GM10847 (cell line): ENCODE data around the gene NXN.

Source experiments
- POLR2A ChIP-seq: IDR thresholded peaks from 2 replicates; pipeline ENCODE4 v1.6.1; 2011; ENCODE audit not compliant: insufficient read length; ENCODE audit errors: extremely low read depth

Gene NXN

GRCh38 chr17:781805-782731 lies 197.5 kb downstream of the NXN start, which contains the start of the genes GLOD4 and MRM3:
Gene GLOD4, minus strand, starts transcription at chr17:782280. Its CDS starts 25 bp downstream, at chr17:782255.
Gene MRM3, plus strand, starts transcription at chr17:782353. Its CDS starts 26 bp downstream, at chr17:782379.
- peak; percentile 88 for TF ChIP-seq POLR2A

GRCh38 chr17:778096-778495 lies 201.5 kb downstream of the NXN start:
- TF ChIP-seq POLR2A = no peak

GRCh38 chr17:774313-774584 lies 205.3 kb downstream of the NXN start:
- TF ChIP-seq POLR2A = no peak

- TF ChIP-seq POLR2A = no peak
Measured at GRCh38 chr17:773467-774312, 205.9 kb downstream of the NXN start.

- TF ChIP-seq POLR2A = no peak
Measured at GRCh38 chr17:773016-773415, 206.6 kb downstream of the NXN start.

GRCh38 chr17:767076-767475 lies 212.5 kb downstream of the NXN start:
- TF ChIP-seq POLR2A = no peak

- no peak for TF ChIP-seq POLR2A
Measured at GRCh38 chr17:760371-760770, 219.2 kb downstream of the NXN start.

- TF ChIP-seq POLR2A = no peak
Measured at GRCh38 chr17:759964-760363, 219.6 kb downstream of the NXN start.

- TF ChIP-seq POLR2A = no peak
Measured at GRCh38 chr17:753418-753817, 226.2 kb downstream of the NXN start.

GRCh38 chr17:752620-753219 lies 226.9 kb downstream of the NXN start:
- no peak for TF ChIP-seq POLR2A

- peak; percentile 65 for TF ChIP-seq POLR2A
Measured at GRCh38 chr17:752002-752619, 227.5 kb downstream of the NXN start, which contains the start of gene GEMIN4. Gene GEMIN4, minus strand, starts transcription at chr17:752264. Its CDS starts 122 bp downstream, at chr17:752142.

GRCh38 chr17:751269-752001 lies 228.1 kb downstream of the NXN start:
- TF ChIP-seq POLR2A = no peak

- TF ChIP-seq POLR2A = no peak
Measured at GRCh38 chr17:750431-751037, 229.0 kb downstream of the NXN start.
